Lower leg skin (tissue), 4 donors: ENCODE results near the gene RAX. TPM values are rescaled to one million over a fixed set of nuclear protein-coding genes. Genes with fewer than 3 reads are reported as not detected.

Source experiments
- DNase-seq, 2 donors: peaks; one replicate each; pipeline ENCODE4 v3.0.0-alpha.2; 2019; ENCODE audit warnings: low spot score in 2 of 2
- H3K4me3 ChIP-seq: fragments of 200-600 bp; sonication (generic); 2 replicates; pipeline ENCODE4 v1.5.1; 2017; ENCODE audit warnings: mild to moderate bottlenecking, low read depth; ENCODE audit not compliant: poor library complexity, severe bottlenecking
- POLR2A ChIP-seq, 2 donors: fragments of 450-650 bp; IDR thresholded peaks; one replicate each; pipeline ENCODE4 v1.6.1; 2016 to 2017; ENCODE audit warnings: antibody characterized with exemption in 2 of 2, mild to moderate bottlenecking in 1 of 2, moderate library complexity in 1 of 2
- WGBS, 2 donors: methylation state at CpG; one replicate each; pipeline ENCODE4 v1.1.5; 2018; 5-methylcytosine and 5-hydroxymethylcytosine counted together
- intact Hi-C: fragments of 100-400 bp; cut with DNase I; formaldehyde crosslinking; loops from one replicate; pipeline ENCODE4 v1.15.0; 2023; ENCODE audit warnings: low total_unique reads
- total RNA-seq, 4 donors: library from RNA; depleted of rRNA; stranded (reverse); fragments of >200 nt; gene quantifications; one replicate each; pipeline ENCODE4 v1.1.0, GENCODE V29; 2016
- TF ChIP-seq, protein P1 (sequence below), 3 donors: fragments of 450-650 bp; IDR thresholded peaks; one replicate each; pipeline ENCODE4 v1.5.1; 2016; ENCODE audit warnings: antibody characterized with exemption in 3 of 3, mild to moderate bottlenecking in 3 of 3, moderate library complexity in 2 of 3

The RAX gene
- total RNA-seq, 4 donors from 2014 or later = 0.07 to 0.38 TPM; not detected in 2

DNA sequence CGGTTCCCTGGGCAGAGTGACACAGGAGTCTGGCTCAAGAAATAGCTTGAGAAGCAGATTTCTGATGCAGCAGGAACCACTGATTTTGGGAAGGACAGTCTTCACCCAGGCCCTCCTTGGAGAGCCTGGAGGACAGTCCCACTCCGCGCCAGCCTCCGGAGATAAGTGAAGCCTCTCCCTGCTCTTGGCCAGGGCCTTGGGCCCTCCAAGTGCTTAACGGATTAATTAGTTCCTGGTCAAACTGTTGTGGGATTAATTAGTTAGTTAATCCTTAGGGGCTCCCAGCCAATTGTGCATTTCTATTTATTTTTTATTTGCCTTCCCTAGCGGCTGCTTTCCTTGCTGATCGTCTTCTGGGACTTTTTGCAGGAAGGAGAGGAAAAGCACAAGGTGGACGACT, 25.6 kb upstream of the RAX start:
- WGBS, 2 donors = 67 to 72% methylated on average over 8 of the region's 8 CpGs
- TF ChIP-seq, protein P1, sequence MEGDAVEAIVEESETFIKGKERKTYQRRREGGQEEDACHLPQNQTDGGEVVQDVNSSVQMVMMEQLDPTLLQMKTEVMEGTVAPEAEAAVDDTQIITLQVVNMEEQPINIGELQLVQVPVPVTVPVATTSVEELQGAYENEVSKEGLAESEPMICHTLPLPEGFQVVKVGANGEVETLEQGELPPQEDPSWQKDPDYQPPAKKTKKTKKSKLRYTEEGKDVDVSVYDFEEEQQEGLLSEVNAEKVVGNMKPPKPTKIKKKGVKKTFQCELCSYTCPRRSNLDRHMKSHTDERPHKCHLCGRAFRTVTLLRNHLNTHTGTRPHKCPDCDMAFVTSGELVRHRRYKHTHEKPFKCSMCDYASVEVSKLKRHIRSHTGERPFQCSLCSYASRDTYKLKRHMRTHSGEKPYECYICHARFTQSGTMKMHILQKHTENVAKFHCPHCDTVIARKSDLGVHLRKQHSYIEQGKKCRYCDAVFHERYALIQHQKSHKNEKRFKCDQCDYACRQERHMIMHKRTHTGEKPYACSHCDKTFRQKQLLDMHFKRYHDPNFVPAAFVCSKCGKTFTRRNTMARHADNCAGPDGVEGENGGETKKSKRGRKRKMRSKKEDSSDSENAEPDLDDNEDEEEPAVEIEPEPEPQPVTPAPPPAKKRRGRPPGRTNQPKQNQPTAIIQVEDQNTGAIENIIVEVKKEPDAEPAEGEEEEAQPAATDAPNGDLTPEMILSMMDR (IDR thresholded peaks at IDR 0.05) = no peak
- no peak for TF ChIP-seq POLR2A (IDR thresholded peaks at IDR 0.05)
- no peak overlapping the region for H3K4me3 ChIP-seq
- intact Hi-C loops = no loop called here
- DNase-seq = no peak

GRCh38 chr18:59293317-59293716, 20.1 kb upstream of the RAX start:
- no peak overlapping the region for H3K4me3 ChIP-seq
- no peak for DNase-seq
- no peak for TF ChIP-seq POLR2A (IDR thresholded peaks at IDR 0.05)
- TF ChIP-seq, protein P1 (IDR thresholded peaks at IDR 0.05) = no peak
- intact Hi-C loops = no loop called here

GRCh38 chr18:59286341-59286740, 13.1 kb upstream of the RAX start:
- 49 to 60% methylated on average over 6 of the region's 6 CpGs for WGBS, 2 donors
- no peak overlapping the region for H3K4me3 ChIP-seq
- TF ChIP-seq, protein P1 (IDR thresholded peaks at IDR 0.05) = no peak
- TF ChIP-seq POLR2A (IDR thresholded peaks at IDR 0.05) = no peak
- no peak for DNase-seq
- intact Hi-C loops = no loop called here

GRCh38 chr18:59282341-59282740, 9.1 kb upstream of the RAX start:
- TF ChIP-seq, protein P1 (IDR thresholded peaks at IDR 0.05) = no peak
- TF ChIP-seq POLR2A (IDR thresholded peaks at IDR 0.05) = no peak
- intact Hi-C loops = no loop called here
- WGBS, 2 donors = 86 to 87% methylated on average over 11 of the region's 11 CpGs
- H3K4me3 ChIP-seq = no peak overlapping the region
- DNase-seq = no peak

DNA sequence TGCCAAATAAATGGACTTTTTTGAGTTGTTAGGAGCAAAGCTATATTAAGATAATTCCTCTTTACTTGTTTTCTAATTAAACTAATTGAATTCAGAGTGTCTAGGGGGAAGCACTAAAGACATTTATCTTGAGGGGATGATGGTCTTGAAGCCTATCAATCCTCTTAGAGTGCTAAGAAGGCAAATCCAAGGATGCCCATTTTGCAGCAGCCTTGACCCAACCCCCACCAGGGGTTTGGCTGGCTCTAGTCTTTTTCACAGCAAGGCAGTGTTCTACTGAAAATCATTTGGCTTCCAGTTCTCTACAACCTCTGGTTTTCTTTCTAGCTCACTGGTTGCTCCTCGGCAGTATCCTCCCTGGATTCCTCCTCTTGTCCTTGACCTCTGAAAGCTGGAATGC, 6.5 kb upstream of the RAX start:
- DNase-seq = no peak
- no peak for TF ChIP-seq POLR2A (IDR thresholded peaks at IDR 0.05)
- TF ChIP-seq, protein P1 (IDR thresholded peaks at IDR 0.05) = no peak
- H3K4me3 ChIP-seq = no peak overlapping the region
- WGBS, 2 donors = 62 to 82% methylated on average over 1 of the region's 1 CpG
- intact Hi-C loops = no loop called here

GRCh38 chr18:59279193-59279592, 5.9 kb upstream of the RAX start:
- 49% methylated on average over 3 of the region's 3 CpGs for WGBS, 2 donors
- DNase-seq = no peak
- TF ChIP-seq, protein P1 (IDR thresholded peaks at IDR 0.05) = no peak
- TF ChIP-seq POLR2A (IDR thresholded peaks at IDR 0.05) = no peak

More at GRCh38 chr18:59279193-59279592, 5.9 kb upstream of the RAX start:
- H3K4me3 ChIP-seq = no peak overlapping the region
- intact Hi-C loops = no loop called here
